Activated CD8-positive, alpha-beta memory T cell treated with anti-CD3 and anti-CD28 coated beads for 1 hour (primary cell): ENCODE results near the gene DIO2.

Experiments used
- DNase-seq, 2 donors: peaks; one replicate each; pipeline ENCODE4 v3.0.0-alpha.2; 2020; ENCODE audit warnings: low read depth in 1 of 2; ENCODE audit errors: extremely low read depth in 1 of 2

Gene DIO2

DNA sequence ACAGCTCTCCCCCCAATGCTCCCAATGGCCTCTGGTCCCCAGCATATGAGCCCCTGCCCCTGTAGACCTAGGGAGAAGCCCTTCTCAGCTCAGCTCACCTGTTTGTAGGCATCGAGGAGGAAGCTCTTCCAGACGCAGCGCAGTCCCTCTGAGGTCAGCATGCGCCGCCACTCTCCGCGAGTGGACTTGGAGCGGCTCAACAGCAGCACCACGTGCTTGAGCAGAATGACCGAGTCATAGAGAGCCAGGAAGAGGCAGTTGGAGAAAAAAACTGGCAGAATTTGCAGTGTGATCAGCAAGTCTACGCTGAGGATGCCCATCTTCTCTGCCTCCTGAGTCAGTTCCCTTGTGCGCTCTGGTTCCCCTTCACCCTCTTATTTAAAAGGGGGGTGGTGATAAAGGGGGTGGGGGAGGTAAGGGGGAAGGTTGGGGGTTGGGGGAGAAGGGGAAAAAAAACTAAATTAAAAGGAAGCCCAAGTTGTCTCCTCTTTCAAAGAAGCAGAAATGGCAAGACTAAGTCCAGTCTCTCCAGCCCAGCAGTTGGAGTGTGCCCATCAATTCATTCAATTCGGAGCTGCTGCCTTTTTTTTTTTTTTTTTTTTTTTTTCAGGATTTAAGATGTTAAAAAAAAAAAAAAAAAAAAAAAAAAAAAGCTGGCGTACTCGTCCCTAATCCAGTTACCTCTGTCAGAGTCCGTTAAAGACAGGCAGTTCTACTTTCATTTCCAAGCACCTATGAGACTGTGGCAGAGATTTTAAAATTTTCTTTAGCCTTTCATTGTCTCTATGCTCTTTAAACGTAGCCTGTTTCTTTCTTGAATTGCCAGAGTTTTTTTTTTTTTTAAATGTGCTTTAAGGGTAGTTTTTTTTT lies at the start of gene DIO2:
Gene DIO2, minus strand, starts transcription at position 352 of the 870 bp plus-strand sequence. Its CDS starts 32 bp downstream, at position 320.
- no peak for DNase-seq

GRCh38 chr14:80260645-80261044 lies 49.3 kb upstream of the DIO2 start:
- DNase-seq, result no peak

DNA sequence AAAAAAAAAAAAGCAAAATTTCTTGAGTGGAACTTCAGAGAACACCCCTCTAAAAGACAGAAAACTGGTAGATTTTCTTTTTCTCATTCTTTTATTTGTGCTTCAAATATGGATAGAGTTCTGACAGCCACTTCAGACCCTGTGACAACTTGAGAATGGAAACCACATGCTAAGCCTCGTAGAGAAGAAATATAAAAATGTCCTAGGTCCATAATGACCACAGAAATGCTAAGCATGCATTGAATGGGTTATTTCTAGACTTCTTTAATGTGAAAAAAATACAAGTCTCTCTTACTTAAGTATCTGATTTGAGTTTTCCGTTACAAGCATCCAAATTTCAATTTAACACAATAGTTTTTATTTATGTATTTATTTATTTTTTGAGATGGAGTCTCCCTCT lies 28.3 kb upstream of the DIO2 start:
- no peak for DNase-seq

GRCh38 chr14:80237143-80237542 lies 25.8 kb upstream of the DIO2 start:
- DNase-seq, result no peak

GRCh38 chr14:80233470-80234089 lies 22.3 kb upstream of the DIO2 start:
- DNase-seq, result no peak

DNA sequence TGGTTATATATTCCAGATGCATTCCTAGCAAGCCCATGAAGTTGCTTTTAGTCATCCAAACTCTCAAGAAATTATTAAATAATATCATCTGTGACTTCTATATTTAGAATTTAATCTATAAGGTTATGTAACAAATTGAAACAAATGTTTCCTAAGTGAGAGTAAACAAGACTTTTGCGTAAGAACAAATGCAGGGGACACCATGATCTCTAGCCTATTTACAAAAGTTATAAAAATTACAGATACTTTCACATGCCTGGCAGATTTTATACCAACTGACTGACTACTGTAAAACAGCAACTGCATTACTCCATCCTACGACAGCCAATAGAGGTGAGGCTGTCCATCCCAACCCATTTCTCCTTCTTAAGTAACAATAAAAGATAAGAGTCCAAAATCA lies 20.4 kb upstream of the DIO2 start:
- no peak for DNase-seq

DNA sequence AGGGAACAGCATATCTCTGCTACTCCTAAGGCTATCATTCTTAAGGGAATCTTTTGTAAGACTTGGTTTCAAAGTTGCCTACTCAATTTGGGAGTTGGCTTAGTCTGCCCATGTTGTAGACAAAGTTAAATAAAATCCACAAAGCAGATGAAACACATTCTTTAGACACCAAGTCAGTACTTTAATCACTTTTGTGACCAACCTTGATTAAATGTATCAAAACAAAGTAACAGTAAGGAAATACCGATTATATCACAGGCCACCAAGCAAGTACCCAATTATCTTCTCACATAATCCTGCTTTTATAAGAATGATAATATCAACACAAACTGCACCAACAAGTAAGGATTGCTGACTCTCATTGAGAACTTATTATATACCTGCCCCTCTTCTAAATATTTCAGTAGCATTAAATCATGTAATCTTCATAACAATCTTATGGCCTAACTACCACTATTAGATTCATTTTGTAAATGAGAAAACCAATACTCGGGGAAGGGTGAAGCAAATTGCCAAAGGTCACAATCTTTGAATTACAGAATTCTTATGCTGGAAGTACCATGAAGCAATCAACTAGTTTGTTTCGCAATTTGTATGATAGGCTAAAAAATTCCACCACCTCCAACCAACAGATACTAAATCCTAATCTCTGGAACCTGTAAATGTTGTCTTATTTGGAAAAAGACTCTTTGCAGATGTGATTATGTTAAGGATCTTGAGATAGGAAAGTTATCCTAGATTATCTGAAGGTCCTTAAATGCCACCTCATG lies 12.6 kb upstream of the DIO2 start:
- DNase-seq, result no peak

DNA sequence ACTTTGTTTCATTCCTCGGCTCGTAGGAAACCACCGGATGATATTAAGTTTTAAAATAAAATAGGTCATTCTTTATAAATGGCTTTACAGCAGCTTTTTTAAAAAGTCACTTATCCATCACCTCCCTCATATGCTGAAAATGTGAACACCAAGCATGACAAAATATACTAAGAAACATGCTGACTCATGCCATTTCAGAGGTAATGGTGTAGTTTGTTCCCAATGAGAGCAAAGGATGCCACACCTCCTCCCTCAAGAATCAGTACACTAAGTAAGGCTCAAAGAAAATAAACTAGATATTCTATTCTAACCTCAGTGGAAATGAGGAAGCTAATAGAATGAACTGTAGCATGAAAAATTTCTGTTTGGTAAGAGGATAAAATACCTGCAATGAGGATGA lies 5.5 kb upstream of the DIO2 start:
- no peak for DNase-seq

DNA sequence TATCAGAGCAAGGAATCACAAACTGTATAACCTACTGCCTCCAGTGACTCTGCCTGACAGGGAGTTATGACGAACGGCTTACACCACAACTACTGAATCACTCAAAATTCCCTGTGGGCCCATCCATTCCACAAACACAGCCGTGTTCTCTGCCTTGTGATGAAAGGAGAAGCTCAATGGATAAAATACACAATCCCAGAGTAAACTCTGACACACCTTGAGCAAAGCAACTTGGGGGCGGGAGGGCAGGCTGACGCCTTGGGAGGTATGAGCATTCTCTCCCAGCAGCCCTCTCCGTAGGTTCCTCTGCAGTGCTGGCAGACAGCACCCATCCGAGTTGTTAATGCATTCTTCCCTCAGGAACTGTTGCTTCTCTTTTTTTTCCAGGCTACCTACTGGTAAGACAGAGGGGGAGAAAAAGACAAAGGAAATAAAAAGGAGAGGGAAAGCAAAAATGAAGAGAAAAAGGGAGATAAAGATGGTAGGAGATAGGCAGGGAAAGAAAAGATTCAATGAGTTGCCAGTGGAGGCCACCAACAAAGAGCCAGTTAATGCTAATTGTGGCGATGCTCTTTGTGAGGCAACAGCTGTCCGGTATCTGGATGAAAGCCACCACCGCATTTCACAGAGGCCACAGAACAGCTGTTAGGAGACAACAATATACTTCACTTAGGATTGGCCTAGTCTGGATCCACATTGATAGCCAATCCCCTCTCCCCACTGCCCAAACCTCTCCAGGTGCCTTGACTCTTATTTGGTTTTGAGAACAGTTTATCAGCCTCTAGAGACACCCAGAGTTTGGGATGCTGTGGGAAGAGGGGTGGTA lies 4.7 kb upstream of the DIO2 start:
- no peak for DNase-seq

- DNase-seq, result no peak
These were observed 3.8 kb upstream of the DIO2 start for GRCh38 chr14:80215081-80215480.

DNA sequence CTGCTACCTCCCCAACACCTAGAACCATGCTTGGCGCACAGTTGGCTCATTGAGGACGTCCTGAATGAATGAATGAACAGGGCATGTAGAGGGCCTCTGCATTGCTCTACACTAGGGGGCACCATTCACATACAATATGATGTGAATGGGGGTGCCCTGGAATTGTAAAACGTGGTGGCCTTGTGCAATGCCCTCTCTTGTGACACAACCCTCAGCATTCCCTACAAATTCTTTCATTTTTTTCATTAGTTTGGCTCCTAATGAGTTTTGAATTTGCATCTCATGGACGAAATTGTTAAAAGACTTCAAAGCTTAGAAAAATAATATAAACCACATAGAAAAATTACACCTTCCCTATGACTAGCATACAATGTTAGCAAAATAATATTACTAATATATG lies 2.3 kb upstream of the DIO2 start:
- no peak for DNase-seq

GRCh38 chr14:80212023-80212397 lies 706 bp upstream of the DIO2 start:
- no peak for DNase-seq

GRCh38 chr14:80208461-80208860 lies 2.8 kb downstream of the DIO2 start:
- DNase-seq, result no peak

GRCh38 chr14:80206351-80207080 lies 4.8 kb downstream of the DIO2 start:
- no peak for DNase-seq

- DNase-seq, result no peak
These were observed 8.3 kb downstream of the DIO2 start for GRCh38 chr14:80202888-80203562.

- DNase-seq, result no peak
These were observed 11.2 kb downstream of the DIO2 start for GRCh38 chr14:80200093-80200492.

GRCh38 chr14:80188571-80188970 lies 22.7 kb downstream of the DIO2 start:
- no peak for DNase-seq

DNA sequence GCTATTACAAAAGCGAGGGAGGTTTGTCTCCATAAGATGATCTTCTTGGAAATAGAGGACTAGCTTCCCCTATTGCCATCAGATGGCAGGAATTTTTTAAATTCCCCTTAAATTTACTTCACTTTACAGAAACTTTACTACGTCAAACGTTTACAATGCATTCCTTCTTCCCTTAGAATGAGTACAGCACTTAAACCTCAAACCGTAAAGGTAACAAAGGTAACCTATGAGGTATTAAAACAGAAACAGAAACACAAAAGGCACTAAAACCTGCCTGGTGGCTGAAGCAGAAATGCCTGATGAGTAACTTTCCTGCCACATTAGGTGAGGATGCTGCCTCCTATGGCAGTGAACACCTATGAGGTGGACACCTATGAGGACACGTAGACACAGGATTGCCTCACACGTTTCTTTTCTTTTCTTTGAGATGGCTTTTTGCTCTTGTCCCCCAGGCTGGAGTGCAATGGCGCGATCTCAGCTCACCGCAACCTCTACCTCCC lies 25.0 kb downstream of the DIO2 start:
- no peak for DNase-seq

GRCh38 chr14:80176893-80177292 lies 34.4 kb downstream of the DIO2 start:
- no peak for DNase-seq
